Stimulated activated CD8-positive, alpha-beta memory T cell treated with anti-CD3 and anti-CD28 coated beads, Interleukin-15, amount 100 ng/mL, for 24 hours (primary cell): ENCODE measurements around the gene KIF18A.

ENCODE experiments used
- DNase-seq: peaks from one replicate; pipeline ENCODE4 v3.0.0-alpha.2; 2020; ENCODE audit warnings: low read depth

Gene KIF18A

DNA sequence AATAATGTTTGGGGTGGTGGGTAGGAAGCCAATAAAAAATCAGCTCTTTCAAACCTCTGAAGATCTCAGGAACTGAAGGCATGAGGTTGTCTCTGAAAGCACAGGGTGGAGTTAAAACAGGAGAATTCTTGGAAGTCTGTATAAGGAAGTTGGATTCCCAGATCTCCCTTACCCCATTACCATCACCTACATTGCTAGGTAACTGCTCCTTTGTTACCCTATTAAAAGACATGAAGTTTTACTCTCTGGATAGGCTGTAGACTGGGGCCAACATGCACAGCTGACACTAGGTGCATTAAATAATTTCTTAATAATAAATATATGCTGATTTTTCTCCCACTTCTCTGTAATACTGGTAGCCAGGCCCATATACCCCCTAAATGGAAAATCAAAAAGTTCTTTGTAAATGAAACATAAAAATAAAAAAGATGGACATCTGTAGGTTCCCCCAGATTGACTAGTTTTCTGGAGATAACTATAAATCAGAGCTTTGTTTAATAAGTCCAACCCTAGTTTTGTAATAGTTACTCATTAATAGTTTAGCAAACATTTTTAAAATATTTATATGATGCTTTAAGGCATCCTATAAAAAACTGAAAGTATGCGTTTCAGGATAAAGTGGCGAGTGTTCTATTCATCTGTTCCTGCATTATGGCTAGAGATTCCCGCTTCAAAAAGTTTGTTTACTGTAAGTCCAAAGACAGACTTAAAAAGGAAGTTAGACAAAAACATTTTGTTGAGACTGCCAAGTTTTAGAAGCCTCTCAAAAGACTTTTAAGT, 63.8 kb downstream of the KIF18A start:
- no peak for DNase-seq

DNA sequence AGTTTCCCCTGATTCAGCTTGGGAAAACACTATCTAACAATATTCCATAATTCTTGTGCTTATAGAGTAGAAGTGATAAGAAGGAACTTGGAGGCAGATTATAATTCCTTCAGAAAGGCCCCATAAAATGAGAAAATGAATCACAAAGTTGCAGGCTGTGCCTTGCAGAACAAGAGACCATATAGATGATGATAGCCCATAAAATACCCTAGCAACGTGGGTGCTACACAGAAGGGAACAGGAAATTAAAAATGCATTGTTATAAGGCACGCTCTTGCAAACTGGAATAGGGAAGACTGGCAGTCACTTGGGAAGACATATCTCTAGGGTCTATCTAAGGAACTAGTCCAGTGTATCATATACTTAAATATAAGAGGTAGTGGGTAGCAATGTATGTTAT, 67.6 kb downstream of the KIF18A start:
- DNase-seq = no peak

GRCh38 chr11:28038775-28039174, 69.2 kb downstream of the KIF18A start:
- no peak for DNase-seq

DNA sequence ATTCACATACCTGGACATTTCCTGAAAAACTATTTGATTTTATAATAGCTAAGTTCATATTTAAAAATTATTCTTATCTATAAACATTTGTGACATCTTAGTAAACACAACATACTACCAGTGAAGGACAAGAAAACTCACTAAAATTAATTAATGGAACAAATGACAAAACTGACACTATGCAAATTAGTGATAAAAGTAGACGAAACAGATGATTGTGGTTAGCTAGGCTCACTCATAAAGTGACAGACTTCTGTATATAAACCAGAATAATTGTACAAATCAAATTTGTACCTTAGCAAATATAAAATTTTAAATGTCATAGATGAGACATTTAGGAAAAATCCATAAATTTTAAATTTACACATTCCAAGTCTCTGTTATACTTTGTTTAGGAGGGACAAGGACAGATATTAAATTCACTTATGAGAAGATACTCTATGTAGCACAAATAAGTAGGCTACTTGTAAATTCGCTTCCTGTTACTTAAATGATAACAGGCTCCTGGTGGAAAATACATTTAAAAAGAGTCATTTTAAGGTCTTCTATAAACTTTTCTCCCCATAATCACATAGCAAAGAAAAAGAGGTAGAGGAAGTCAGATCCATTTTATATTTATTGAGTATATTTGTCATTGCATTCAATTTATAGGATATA, 81.2 kb downstream of the KIF18A start:
- DNase-seq = no peak

- no peak for DNase-seq
Observed at GRCh38 chr11:28017816-28018215, 90.1 kb downstream of the KIF18A start.

DNA sequence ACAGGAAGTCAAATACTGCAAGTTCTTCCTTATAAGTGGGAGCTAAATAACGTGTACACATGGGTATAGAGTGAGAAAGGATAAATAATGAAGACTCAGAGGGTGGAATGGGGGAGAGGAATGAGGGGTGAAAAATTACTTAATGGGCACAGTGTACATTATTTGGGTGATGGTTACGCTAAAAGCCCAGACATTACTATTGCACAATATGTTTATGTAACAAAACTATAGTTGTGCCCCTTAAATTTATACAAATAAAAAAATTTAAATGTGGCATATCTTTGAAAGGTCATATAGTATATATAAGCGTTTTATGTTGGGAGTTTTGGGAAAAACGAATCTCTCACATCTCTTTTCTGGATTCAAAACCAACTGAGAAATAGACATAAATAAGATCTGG, 96.1 kb downstream of the KIF18A start:
- DNase-seq = no peak

- no peak for DNase-seq
Observed at GRCh38 chr11:28009996-28010395, 98.0 kb downstream of the KIF18A start.

- no peak for DNase-seq
Observed at GRCh38 chr11:28009388-28009787, 98.6 kb downstream of the KIF18A start.

- no peak for DNase-seq
Observed at GRCh38 chr11:28003615-28004014, 104.3 kb downstream of the KIF18A start.

GRCh38 chr11:27998552-27998951, 109.4 kb downstream of the KIF18A start:
- DNase-seq = no peak

DNA sequence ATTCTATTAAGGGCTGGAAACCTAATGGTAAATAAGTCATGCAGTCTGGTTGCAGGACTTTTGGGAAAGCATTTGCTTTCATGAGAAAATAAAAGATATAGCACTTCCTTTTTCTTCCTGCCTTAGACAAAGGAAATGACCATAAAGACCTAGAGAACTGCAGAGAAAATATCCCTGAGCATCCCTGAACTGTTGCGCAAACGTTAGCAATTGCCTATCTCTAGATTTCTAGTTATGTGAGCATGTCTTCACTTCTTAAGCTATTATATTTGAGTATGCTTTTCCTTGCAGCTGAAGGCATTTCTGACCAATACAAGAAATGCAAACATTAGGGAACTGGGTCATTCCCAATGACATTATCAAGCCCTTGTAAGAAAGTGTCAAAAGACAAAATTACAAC, 110.6 kb downstream of the KIF18A start:
- DNase-seq = no peak

GRCh38 chr11:27996066-27996465, 111.9 kb downstream of the KIF18A start:
- no peak for DNase-seq

- no peak for DNase-seq
Observed at GRCh38 chr11:27995083-27995482, 112.9 kb downstream of the KIF18A start.

GRCh38 chr11:27991736-27992135, 116.2 kb downstream of the KIF18A start:
- no peak for DNase-seq

GRCh38 chr11:27977527-27977926, 130.4 kb downstream of the KIF18A start:
- DNase-seq = no peak

GRCh38 chr11:27977031-27977430, 130.9 kb downstream of the KIF18A start:
- no peak for DNase-seq

- no peak for DNase-seq
Observed at GRCh38 chr11:27976262-27976661, 131.7 kb downstream of the KIF18A start.

DNA sequence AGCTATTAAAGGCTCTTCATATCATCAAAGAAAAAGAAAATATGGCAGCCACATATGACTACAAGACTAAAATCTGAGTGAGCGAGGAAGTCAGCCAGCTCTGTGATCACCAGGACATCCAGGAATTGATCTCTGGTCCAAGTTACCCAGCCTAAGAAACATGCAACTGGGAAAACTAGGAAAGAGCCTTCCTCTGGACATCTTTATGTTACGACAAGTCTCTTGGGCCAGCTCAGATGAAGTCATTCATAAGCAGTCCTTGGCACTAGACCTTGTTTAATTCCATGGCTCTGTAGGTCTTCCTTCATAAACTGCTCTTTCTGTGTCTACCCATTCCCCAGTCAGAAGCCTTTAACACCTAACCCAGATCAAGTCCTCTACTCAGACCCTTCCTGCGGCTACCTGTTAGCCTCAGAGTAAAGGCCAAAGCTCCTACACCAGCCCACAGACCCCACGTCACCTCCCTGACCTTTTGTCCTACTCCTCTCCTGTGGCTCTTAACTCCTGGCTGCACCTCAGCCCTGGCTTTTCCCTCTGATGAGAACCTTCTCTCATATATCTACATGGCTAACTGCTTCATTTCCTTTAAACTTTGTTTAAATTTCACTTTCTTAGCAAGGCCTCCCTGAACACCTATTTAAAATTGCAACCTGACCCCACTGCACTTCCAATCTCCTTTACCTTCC, 134.0 kb downstream of the KIF18A start:
- DNase-seq = no peak

DNA sequence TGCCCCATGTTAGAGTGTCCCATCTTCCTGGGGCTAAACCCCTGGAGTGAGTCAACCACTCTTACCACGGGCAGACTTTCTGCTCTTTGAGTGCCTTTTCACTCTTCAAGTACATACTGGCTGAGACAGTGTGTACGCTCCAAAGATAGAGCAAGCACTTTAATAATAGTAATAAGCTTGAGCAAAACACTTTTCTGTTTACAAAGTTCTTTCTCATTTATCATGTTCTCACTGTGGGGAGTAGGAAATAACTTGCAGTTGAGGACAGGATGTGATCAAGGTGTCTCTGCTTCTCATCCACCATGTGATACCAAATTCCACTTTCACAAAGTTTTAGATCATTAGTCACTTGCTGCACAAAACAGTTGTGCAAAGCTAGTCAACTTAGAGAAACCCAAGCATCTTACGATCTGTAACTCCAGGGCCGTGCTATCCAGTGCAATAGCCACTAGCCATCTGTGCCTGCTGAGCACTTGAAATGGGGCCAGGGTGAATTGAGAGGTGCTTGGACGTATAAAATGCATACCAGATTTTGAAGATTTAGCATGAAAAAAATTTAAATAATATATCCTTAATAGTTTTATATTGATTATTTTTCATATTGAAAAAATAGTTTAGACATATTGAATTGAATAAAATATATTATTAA, 135.3 kb downstream of the KIF18A start:
- no peak for DNase-seq

- DNase-seq = no peak
Observed at GRCh38 chr11:27971171-27971570, 136.8 kb downstream of the KIF18A start.
